GM12865 (cell line): Measurements from ENCODE around the gene GPRIN1.

Source experiments
- DNase-seq: peaks from one replicate; pipeline ENCODE4 v3.0.0; 2010; ENCODE audit warnings: low read depth
- H3K4me3 ChIP-seq: 2 replicates; pipeline ENCODE4 v1.5.1; 2011; ENCODE audit warnings: mild to moderate bottlenecking, low read depth, low read length, control low read depth
- CTCF ChIP-seq: IDR thresholded peaks from 2 replicates; pipeline ENCODE4 v1.5.1; 2011; ENCODE audit warnings: low read length, control low read depth, low read depth, inconsistent platforms; ENCODE audit not compliant: insufficient read depth; ENCODE audit errors: missing control alignments

GPRIN1 gene

GRCh38 chr5:176624938-176625337 is 15.0 kb upstream of the GPRIN1 start:
- no peak overlapping the region for H3K4me3 ChIP-seq
- TF ChIP-seq CTCF, result no peak
- no peak for DNase-seq

GRCh38 chr5:176624142-176624541 is 14.2 kb upstream of the GPRIN1 start:
- TF ChIP-seq CTCF, result no peak
- no peak for DNase-seq
- H3K4me3 ChIP-seq, result no peak overlapping the region

- DNase-seq, result no peak
- no peak for TF ChIP-seq CTCF
These were observed 11.7 kb upstream of the GPRIN1 start for GRCh38 chr5:176621661-176622079.

GRCh38 chr5:176620333-176620981 is 10.5 kb upstream of the GPRIN1 start:
- no peak for TF ChIP-seq CTCF
- H3K4me3 ChIP-seq, result no peak overlapping the region
- no peak for DNase-seq

More at GRCh38 chr5:176621661-176622079, 11.7 kb upstream of the GPRIN1 start:
- no peak overlapping the region for H3K4me3 ChIP-seq

GRCh38 chr5:176619569-176620332 is 9.8 kb upstream of the GPRIN1 start:
- no peak for DNase-seq
- TF ChIP-seq CTCF, result no peak
- no peak overlapping the region for H3K4me3 ChIP-seq

- peak; percentile 8 for TF ChIP-seq CTCF
- peak; percentile 69 for DNase-seq
- H3K4me3 ChIP-seq, result no peak overlapping the region
These were observed 9.2 kb upstream of the GPRIN1 start for GRCh38 chr5:176619203-176619568.

- DNase-seq, result no peak
- H3K4me3 ChIP-seq, result no peak overlapping the region
- no peak for TF ChIP-seq CTCF
These were observed 8.8 kb upstream of the GPRIN1 start for GRCh38 chr5:176618783-176619182.
